ENCODE data around the gene VWA3A. TPM values are rescaled to one million over a fixed set of nuclear protein-coding genes. Genes with fewer than 3 reads are reported as not detected.

The VWA3A gene
- total and polyA plus RNA-seq, 2 donors (not counting 3 experiments of a cell fraction or from before 2014, with no cell fraction given) = 0.12 to 0.84 TPM

- H2AFZ ChIP-seq (ENCODE audit: low read depth, low read length) = no peak overlapping the region
- H3K9ac ChIP-seq (replicated peaks; ENCODE audit: extremely low read depth, insufficient read depth, low read length) = no peak overlapping the region
- H3K9me1 ChIP-seq (replicated peaks; ENCODE audit: control insufficient read depth, extremely low read depth, insufficient read depth, low read length) = no peaks in the 10 kb centered on the region
- no peak overlapping the region for H3K27ac ChIP-seq (ENCODE audit: insufficient read depth, low read depth, low read length)
- H3K36me3 ChIP-seq (ENCODE audit: control insufficient read depth in 2 of 2, extremely low read depth in 1 of 2, insufficient read depth in 2 of 2, low read length in 2 of 2) = no peaks in the 10 kb centered on the region
- no peak overlapping the region for H3K4me2 ChIP-seq (ENCODE audit: insufficient read depth, low read length)
- no peak overlapping the region for H3K4me3 ChIP-seq (replicated peaks in 1 of 3; ENCODE audit: insufficient read depth in 1 of 3, low read depth in 1 of 3, low read length in 3 of 3)
- TF ChIP-seq EZH2 (IDR thresholded peaks at IDR 0.05; ENCODE audit: borderline replicate concordance, low read depth, low read length, severe bottlenecking) = no peak
- TF ChIP-seq FOS (IDR thresholded peaks at IDR 0.05; ENCODE audit: borderline replicate concordance, insufficient read depth, low read length) = no peak
- TF ChIP-seq MAX (IDR thresholded peaks at IDR 0.05; ENCODE audit: insufficient read depth, insufficient read length) = no peak
- no peak for TF ChIP-seq CTCF (IDR thresholded peaks at IDR 0.05; ENCODE audit: extremely low read depth in 1 of 2, insufficient read depth in 1 of 2, low read depth in 1 of 2, low read length in 2 of 2)
- TF ChIP-seq JUN (IDR thresholded peaks at IDR 0.05; ENCODE audit: borderline replicate concordance, insufficient read depth, insufficient read length, low read depth) = no peak
- ChIA-PET POLR2A (no interaction called here), CTCF (no interaction called here)
- dilution Hi-C loops (cut with MboI; ENCODE audit: extremely low pct_ligation_motif_present, low sequenced_read_pairs) = no loop called here
- no peak for DNase-seq (ENCODE audit: low read depth, low spot score)
- no peaks in the 10 kb centered on the region for H3K27me3 ChIP-seq (ENCODE audit: control insufficient read depth in 2 of 2, insufficient read depth in 2 of 2, low read length in 2 of 2)
- intact Hi-C loops (cut with micrococcal nuclease) = no loop called here
- no peaks in the 10 kb centered on the region for H3K79me2 ChIP-seq (ENCODE audit: control insufficient read depth, insufficient read depth, low read length)
- BruUV-seq (replicated peaks) = no TSS peak
- no peaks in the 10 kb centered on the region for H4K20me1 ChIP-seq (replicated peaks; ENCODE audit: control insufficient read depth, extremely low read depth, insufficient read depth, low read length)
- no peaks in the 10 kb centered on the region for H3K4me1 ChIP-seq (ENCODE audit: control insufficient read depth, extremely low read depth, insufficient read depth, low read length)
- H3K9me3 ChIP-seq (replicated peaks; ENCODE audit: control insufficient read depth, insufficient read depth, low read length) = no peaks in the 10 kb centered on the region
- no peak for FAIRE-seq
These were observed 89.5 kb downstream of the VWA3A start for GRCh38 chr16:22181843-22182242.

- Histone ChIP-seq H3K27me3 (ENCODE audit: control insufficient read depth in 2 of 2, insufficient read depth in 2 of 2, low read length in 2 of 2) (no peaks in the 10 kb centered on the region), H3K9me3 (replicated peaks; ENCODE audit: control insufficient read depth, insufficient read depth, low read length) (no peaks in the 10 kb centered on the region), H3K9me1 (replicated peaks; ENCODE audit: control insufficient read depth, extremely low read depth, insufficient read depth, low read length) (no peaks in the 10 kb centered on the region), H3K4me1 (ENCODE audit: control insufficient read depth, extremely low read depth, insufficient read depth, low read length) (peaks cover 3% of the 10 kb centered on the region), H3K9ac (replicated peaks; ENCODE audit: extremely low read depth, insufficient read depth, low read length) (no peak overlapping the region), H3K4me3 (replicated peaks in 1 of 3; ENCODE audit: insufficient read depth in 1 of 3, low read depth in 1 of 3, low read length in 3 of 3) (no peak overlapping the region), H3K27ac (ENCODE audit: insufficient read depth, low read depth, low read length) (no peak overlapping the region), H3K4me2 (ENCODE audit: insufficient read depth, low read length) (no peak overlapping the region), H3K36me3 (ENCODE audit: control insufficient read depth in 2 of 2, extremely low read depth in 1 of 2, insufficient read depth in 2 of 2, low read length in 2 of 2) (no peaks in the 10 kb centered on the region), H4K20me1 (replicated peaks; ENCODE audit: control insufficient read depth, extremely low read depth, insufficient read depth, low read length) (no peaks in the 10 kb centered on the region), H3K79me2 (ENCODE audit: control insufficient read depth, insufficient read depth, low read length) (no peaks in the 10 kb centered on the region), H2AFZ (ENCODE audit: low read depth, low read length) (no peak overlapping the region)
- no peak for TF ChIP-seq FOS (IDR thresholded peaks at IDR 0.05; ENCODE audit: borderline replicate concordance, insufficient read depth, low read length)
- TF ChIP-seq GATA2 (IDR thresholded peaks at IDR 0.05; ENCODE audit: insufficient read depth, insufficient read length, low read depth, low read length) = no peak
- TF ChIP-seq MYC (IDR thresholded peaks at IDR 0.05; ENCODE audit: low read depth, low read length) = no peak
- no peak for TF ChIP-seq EZH2 (IDR thresholded peaks at IDR 0.05; ENCODE audit: borderline replicate concordance, low read depth, low read length, severe bottlenecking)
- ChIA-PET POLR2A (no interaction called here), CTCF (interaction anchor here (0.7 to 1.2 kb wide), 2 partner anchors 106 to 138 kb away, joined by 3 read pairs; no protein-coding TSS in a partner anchor)
- FAIRE-seq (no peak), DNase-seq (ENCODE audit: low read depth, low spot score) (no peak)
- intact Hi-C loops (cut with micrococcal nuclease) = no loop called here
- dilution Hi-C loops (cut with MboI; ENCODE audit: extremely low pct_ligation_motif_present, low sequenced_read_pairs) = no loop called here
- no TSS peak for BruUV-seq (replicated peaks)
These were observed 91.0 kb downstream of the VWA3A start for GRCh38 chr16:22183335-22183734.

All from endothelial cell of umbilical vein (primary cell).